ENCODE results near the gene SUPT20HL2. TPM values are rescaled to one million over a fixed set of nuclear protein-coding genes. Genes with fewer than 3 reads are reported as not detected.
"Not testable (repeated sequence)": the region's sequence is repeated elsewhere in the genome, so short reads cannot be mapped to it uniquely, and the experiment has no call there.

The SUPT20HL2 gene
- total RNA-seq, 1 experiment from 2014 or later: not detected

DNA sequence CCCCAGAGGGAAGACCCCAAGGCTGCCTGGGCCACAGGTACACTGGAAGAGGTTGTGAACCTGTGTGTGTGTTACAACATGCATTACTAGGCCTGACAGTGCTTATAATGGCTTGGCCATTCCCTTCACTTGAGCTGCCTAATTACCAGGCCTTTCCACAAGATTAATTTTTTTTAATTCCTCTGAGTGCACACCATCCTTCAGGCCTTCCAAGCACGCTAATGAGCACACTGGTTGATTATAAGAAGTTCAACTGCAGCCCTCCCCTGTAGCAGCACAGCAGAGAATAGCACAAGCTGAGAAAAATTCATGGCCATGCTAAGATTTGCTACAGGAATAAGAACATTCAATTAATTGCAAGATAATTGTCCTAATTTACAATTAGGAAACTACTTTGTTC is 2.2 kb upstream of the SUPT20HL2 start:
- DNase-seq: no peak
- no TSS peak for BruUV-seq (replicated peaks)

DNA sequence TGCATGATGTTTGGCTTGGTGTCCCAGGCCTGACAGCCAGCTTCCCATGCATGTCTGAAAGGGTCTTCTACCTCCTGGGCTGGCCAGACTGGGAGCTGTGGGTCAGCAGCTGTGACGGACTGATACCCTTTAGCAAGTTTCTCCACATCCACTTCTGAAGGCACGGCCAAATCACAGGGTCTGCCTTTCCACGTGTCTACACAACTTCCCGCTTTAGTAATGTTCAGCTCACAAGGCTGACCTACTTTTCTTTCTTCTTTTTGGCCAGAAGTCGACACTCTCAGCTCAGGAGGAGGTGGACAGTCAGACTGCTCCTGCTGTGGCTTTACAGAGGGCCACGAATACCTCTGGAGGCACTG is 1.6 kb downstream of the SUPT20HL2 start:
- CTCF ChIA-PET; H3K36me3 ChIP-seq (ENCODE audit: low read depth); H3F3A ChIP-seq (ENCODE audit: insufficient read depth, low read depth); H4K20me1 ChIP-seq (ENCODE audit: insufficient read depth); H3K27ac ChIP-seq; H3K4me1 ChIP-seq (replicated peaks; ENCODE audit: insufficient read depth); H3K4me2 ChIP-seq; H2AFZ ChIP-seq; POLR2A ChIA-PET (ENCODE audit: unreplicated experiment); H3K27me3 ChIP-seq (ENCODE audit: insufficient read depth, low read depth); BruUV-seq (replicated peaks); H3K9me3 ChIP-seq (ENCODE audit: insufficient read depth, low read depth); intact Hi-C loops (cut with micrococcal nuclease; ENCODE audit: unreplicated experiment); H3K4me3 ChIP-seq; H3K9me2 ChIP-seq (ENCODE audit: insufficient read depth); DNase-seq; H3K79me2 ChIP-seq (ENCODE audit: low read depth): not testable (repeated sequence)

More for the DNA sequence above, 2.2 kb upstream of the SUPT20HL2 start:
- ChIA-PET CTCF (no interaction called here), POLR2A (ENCODE audit: unreplicated experiment) (no interaction called here)
- Histone ChIP-seq H3K27me3 (ENCODE audit: insufficient read depth, low read depth) (no peaks in the 10 kb centered on the region), H3K36me3 (ENCODE audit: low read depth) (no peaks in the 10 kb centered on the region), H3K9me2 (ENCODE audit: insufficient read depth) (no peaks in the 10 kb centered on the region), H2AFZ (no peak overlapping the region), H3K79me2 (ENCODE audit: low read depth) (no peaks in the 10 kb centered on the region), H3K9me3 (ENCODE audit: insufficient read depth, low read depth) (no peaks in the 10 kb centered on the region), H3K4me3 (no peak overlapping the region), H3K4me2 (no peak overlapping the region), H3F3A (ENCODE audit: insufficient read depth, low read depth) (no peaks in the 10 kb centered on the region), H4K20me1 (ENCODE audit: insufficient read depth) (no peaks in the 10 kb centered on the region), H3K27ac (no peak overlapping the region), H3K4me1 (replicated peaks; ENCODE audit: insufficient read depth) (no peaks in the 10 kb centered on the region)
- TF ChIP-seq, protein P1, sequence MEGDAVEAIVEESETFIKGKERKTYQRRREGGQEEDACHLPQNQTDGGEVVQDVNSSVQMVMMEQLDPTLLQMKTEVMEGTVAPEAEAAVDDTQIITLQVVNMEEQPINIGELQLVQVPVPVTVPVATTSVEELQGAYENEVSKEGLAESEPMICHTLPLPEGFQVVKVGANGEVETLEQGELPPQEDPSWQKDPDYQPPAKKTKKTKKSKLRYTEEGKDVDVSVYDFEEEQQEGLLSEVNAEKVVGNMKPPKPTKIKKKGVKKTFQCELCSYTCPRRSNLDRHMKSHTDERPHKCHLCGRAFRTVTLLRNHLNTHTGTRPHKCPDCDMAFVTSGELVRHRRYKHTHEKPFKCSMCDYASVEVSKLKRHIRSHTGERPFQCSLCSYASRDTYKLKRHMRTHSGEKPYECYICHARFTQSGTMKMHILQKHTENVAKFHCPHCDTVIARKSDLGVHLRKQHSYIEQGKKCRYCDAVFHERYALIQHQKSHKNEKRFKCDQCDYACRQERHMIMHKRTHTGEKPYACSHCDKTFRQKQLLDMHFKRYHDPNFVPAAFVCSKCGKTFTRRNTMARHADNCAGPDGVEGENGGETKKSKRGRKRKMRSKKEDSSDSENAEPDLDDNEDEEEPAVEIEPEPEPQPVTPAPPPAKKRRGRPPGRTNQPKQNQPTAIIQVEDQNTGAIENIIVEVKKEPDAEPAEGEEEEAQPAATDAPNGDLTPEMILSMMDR (conservative IDR thresholded peaks at IDR 0.05): no peak
- no peak for TF ChIP-seq EZH2 (IDR thresholded peaks at IDR 0.05; ENCODE audit: low read depth)
- intact Hi-C loops (cut with micrococcal nuclease; ENCODE audit: unreplicated experiment): no loop called here

DNA sequence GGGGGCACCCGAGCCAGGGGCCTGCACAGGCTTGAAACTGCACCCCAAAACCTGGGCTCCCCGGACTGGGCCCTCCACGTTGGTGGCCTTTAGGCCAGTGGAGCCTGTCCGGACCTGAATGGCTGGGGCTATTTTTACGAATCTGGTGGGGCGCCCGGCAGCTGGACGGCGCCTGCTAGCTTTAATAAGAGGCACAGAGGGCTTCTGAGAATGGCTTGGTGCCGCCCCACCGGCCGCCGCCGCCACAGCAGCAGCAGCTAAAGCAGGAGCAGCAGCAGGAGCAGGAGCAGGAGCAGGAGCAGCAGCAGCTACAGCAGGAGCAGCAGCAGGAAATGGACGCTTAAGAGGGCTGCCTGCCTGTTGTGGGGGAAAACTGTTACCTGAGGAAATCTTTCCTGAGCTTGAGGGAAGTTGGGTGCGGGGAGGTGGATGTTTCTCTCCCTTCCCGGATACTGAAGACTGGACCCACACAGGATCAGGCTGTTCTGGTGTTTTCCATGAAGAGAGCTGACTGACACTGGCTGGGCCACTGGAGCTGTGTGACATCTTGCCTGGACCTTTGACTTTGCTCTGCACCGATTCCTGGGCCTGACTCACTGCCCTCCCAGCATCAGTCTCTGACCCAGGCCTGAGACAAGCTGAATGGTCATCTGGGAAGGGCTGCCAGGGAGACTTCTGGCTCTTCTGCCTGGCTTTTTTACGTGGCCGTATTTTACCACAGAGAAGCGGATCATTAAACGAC is 2.2 kb downstream of the SUPT20HL2 start:
- H3K4me2 ChIP-seq; H4K20me1 ChIP-seq (ENCODE audit: insufficient read depth); DNase-seq; H3K27ac ChIP-seq; CTCF ChIA-PET; H3K9me2 ChIP-seq (ENCODE audit: insufficient read depth); H3K9me3 ChIP-seq (ENCODE audit: insufficient read depth, low read depth); H2AFZ ChIP-seq; H3F3A ChIP-seq (ENCODE audit: insufficient read depth, low read depth); H3K4me3 ChIP-seq; POLR2A ChIA-PET (ENCODE audit: unreplicated experiment); H3K27me3 ChIP-seq (ENCODE audit: insufficient read depth, low read depth); H3K36me3 ChIP-seq (ENCODE audit: low read depth); intact Hi-C loops (cut with micrococcal nuclease; ENCODE audit: unreplicated experiment); BruUV-seq (replicated peaks); H3K79me2 ChIP-seq (ENCODE audit: low read depth); H3K4me1 ChIP-seq (replicated peaks; ENCODE audit: insufficient read depth): not testable (repeated sequence)

DNA sequence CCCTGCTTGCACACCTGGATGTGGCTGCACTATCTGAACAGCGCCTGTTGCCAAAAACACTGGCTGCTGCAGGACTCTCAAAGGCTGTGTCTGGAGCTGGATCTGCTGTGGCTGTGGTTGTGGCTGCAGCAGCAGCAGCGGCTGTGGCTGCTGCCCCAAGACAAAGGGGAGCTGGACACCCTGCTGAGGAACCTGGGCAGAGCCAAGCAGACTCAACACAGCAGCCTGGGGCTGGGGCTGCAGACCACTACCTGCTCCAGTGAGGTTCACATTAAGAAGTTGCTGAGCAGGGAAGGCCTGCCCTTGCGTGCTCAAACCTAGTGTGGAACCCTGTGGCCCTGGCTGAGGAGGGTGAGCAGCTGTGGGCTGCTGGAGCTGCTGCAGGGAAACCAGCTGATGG is 3.0 kb downstream of the SUPT20HL2 start:
- H3K36me3 ChIP-seq (ENCODE audit: low read depth); H3K79me2 ChIP-seq (ENCODE audit: low read depth); intact Hi-C loops (cut with micrococcal nuclease; ENCODE audit: unreplicated experiment); H3K4me3 ChIP-seq; BruUV-seq (replicated peaks); H3K4me2 ChIP-seq; H3K27ac ChIP-seq; POLR2A ChIA-PET (ENCODE audit: unreplicated experiment); H2AFZ ChIP-seq; DNase-seq; H3K9me2 ChIP-seq (ENCODE audit: insufficient read depth); CTCF ChIA-PET; H4K20me1 ChIP-seq (ENCODE audit: insufficient read depth); H3F3A ChIP-seq (ENCODE audit: insufficient read depth, low read depth); H3K9me3 ChIP-seq (ENCODE audit: insufficient read depth, low read depth); H3K4me1 ChIP-seq (replicated peaks; ENCODE audit: insufficient read depth); H3K27me3 ChIP-seq (ENCODE audit: insufficient read depth, low read depth): not testable (repeated sequence)

DNA sequence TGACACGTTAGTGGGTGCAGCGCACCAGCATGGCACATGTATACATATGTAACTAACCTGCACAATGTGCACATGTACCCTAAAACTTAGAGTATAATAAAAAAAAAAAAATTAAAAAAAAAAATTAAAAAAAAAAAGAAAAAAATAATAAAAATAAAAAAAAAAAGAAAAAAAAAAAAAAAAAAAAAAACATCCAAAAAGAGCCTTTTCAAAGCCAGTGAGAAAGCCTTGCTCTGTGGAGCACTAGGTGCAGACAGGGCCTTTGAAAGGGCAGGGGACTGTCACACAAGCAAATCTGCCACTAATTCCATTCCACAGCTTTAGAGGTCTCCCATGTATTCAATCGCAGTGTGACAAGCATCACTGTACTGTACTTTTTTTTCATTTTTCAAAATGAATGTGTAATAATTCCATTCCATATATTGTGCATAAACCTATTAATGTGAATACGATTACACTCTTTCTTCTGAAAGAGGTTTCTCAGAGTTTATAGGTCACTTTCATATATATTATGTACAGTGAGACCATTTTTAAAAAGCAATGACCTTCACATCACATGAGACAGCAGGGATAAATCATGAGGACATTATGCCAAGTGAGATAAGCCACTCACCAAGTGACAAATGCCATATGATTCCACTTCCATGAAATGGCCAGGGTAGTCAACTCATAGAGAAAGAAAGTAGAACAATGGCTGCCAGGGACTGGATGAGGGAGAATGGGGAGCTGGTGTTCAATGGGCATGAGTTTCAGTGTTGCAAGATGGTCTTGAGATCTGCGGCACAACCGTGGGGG is 4.1 kb downstream of the SUPT20HL2 start:
- H3K27me3 ChIP-seq (ENCODE audit: insufficient read depth, low read depth); BruUV-seq (replicated peaks); DNase-seq; H3K79me2 ChIP-seq (ENCODE audit: low read depth); H3K27ac ChIP-seq; POLR2A ChIA-PET (ENCODE audit: unreplicated experiment); H3K9me3 ChIP-seq (ENCODE audit: insufficient read depth, low read depth); H3K4me3 ChIP-seq; H3K36me3 ChIP-seq (ENCODE audit: low read depth); H3F3A ChIP-seq (ENCODE audit: insufficient read depth, low read depth); intact Hi-C loops (cut with micrococcal nuclease; ENCODE audit: unreplicated experiment); H4K20me1 ChIP-seq (ENCODE audit: insufficient read depth); H3K4me2 ChIP-seq; CTCF ChIA-PET; H2AFZ ChIP-seq; H3K9me2 ChIP-seq (ENCODE audit: insufficient read depth); H3K4me1 ChIP-seq (replicated peaks; ENCODE audit: insufficient read depth): not testable (repeated sequence)

DNA sequence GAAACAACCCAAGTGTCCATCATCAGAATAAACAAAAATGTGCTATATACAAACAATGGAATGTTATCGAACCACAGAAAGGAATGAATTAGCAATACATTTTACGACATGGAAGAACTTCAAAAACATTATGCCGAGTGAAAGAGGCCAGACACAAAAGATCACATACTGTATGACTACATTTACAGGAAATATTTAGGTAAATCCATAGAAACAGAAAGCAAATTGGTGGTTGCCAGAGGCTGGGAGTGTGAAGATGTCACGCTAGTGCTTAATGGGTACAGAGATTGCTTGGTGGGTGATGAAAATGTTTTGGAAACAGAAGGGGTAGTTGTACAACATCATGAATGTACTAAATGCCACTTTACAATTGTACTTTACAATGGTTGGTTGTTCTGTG is 5.1 kb downstream of the SUPT20HL2 start:
- H3F3A ChIP-seq (ENCODE audit: insufficient read depth, low read depth); BruUV-seq (replicated peaks); H3K4me2 ChIP-seq; intact Hi-C loops (cut with micrococcal nuclease; ENCODE audit: unreplicated experiment); H3K27ac ChIP-seq; H4K20me1 ChIP-seq (ENCODE audit: insufficient read depth); H3K27me3 ChIP-seq (ENCODE audit: insufficient read depth, low read depth); H3K9me3 ChIP-seq (ENCODE audit: insufficient read depth, low read depth); H3K9me2 ChIP-seq (ENCODE audit: insufficient read depth); H2AFZ ChIP-seq; H3K4me1 ChIP-seq (replicated peaks; ENCODE audit: insufficient read depth); DNase-seq; H3K4me3 ChIP-seq; H3K36me3 ChIP-seq (ENCODE audit: low read depth); POLR2A ChIA-PET (ENCODE audit: unreplicated experiment); CTCF ChIA-PET; H3K79me2 ChIP-seq (ENCODE audit: low read depth): not testable (repeated sequence)

Measured in PC-9 (cell line).